PC-9 (cell line): ENCODE data around the gene MATCAP1. TPM values are rescaled to one million over a fixed set of nuclear protein-coding genes. Genes with fewer than 3 reads are reported as not detected.

Experiments used
- BruUV-seq: library from RNA; stranded (reverse); fragments of 400-500 nt; replicated peaks from 2 replicates; lab custom pipeline; 2021; lab: Mats Ljungman, UMichigan
- CTCF ChIA-PET: fragments of 300-600 bp; sonication (Branson Sonifier 250); formaldehyde crosslinking; loops from one replicate; lab custom pipeline; 2022; ENCODE audit warnings: antibody characterized with exemption; lab: Charles Lee
- POLR2A ChIA-PET: fragments of 300-600 bp; sonication (Branson Sonifier 250); formaldehyde crosslinking; loops from one replicate; lab custom pipeline; 2022; ENCODE audit warnings: antibody characterized with exemption; ENCODE audit not compliant: unreplicated experiment; lab: Charles Lee
- DNase-seq, 2 experiments: peaks; one replicate each; pipeline versions ENCODE4 v3.0.0 to v3.0.0-alpha.2; 2015 to 2022; ENCODE audit warnings: mixed read lengths in 1 of 2
- H2AFZ ChIP-seq: fragments of 200-600 bp; sonication (generic); 2 replicates; pipeline ENCODE4 v1.8.1; 2017; ENCODE audit warnings: antibody characterized with exemption
- H3F3A ChIP-seq: fragments of 200-600 bp; sonication (generic); 2 replicates; pipeline ENCODE4 v1.8.1; 2017; ENCODE audit warnings: antibody characterized with exemption, mild to moderate bottlenecking, low read depth; ENCODE audit not compliant: insufficient read depth
- H3K27ac ChIP-seq: fragments of 200-600 bp; sonication (generic); 2 replicates; pipeline ENCODE4 v1.6.1; 2016; ENCODE audit warnings: mixed run types
- H3K27me3 ChIP-seq: fragments of 200-600 bp; sonication (generic); 2 replicates; pipeline ENCODE4 v1.6.1; 2016; ENCODE audit warnings: low read depth, mixed run types; ENCODE audit not compliant: insufficient read depth
- H3K36me3 ChIP-seq: fragments of 200-600 bp; sonication (generic); 2 replicates; pipeline ENCODE4 v1.6.1; 2016; ENCODE audit warnings: low read depth, mixed run types
- H3K4me1 ChIP-seq: fragments of 200-600 bp; sonication (generic); replicated peaks from 2 replicates; pipeline ENCODE4 v1.6.1; 2016; ENCODE audit warnings: mixed run types; ENCODE audit not compliant: insufficient read depth
- H3K4me2 ChIP-seq: fragments of 200-600 bp; sonication (generic); 2 replicates; pipeline ENCODE4 v1.6.1; 2017; ENCODE audit warnings: mixed run types
- H3K4me3 ChIP-seq: fragments of 200-600 bp; sonication (generic); 2 replicates; pipeline ENCODE4 v1.6.1; 2016; ENCODE audit warnings: mixed run types
- H3K79me2 ChIP-seq: fragments of 200-600 bp; sonication (generic); 2 replicates; pipeline ENCODE4 v1.6.1; 2017; ENCODE audit warnings: low read depth, mixed run types
- H3K9me2 ChIP-seq: fragments of 200-600 bp; sonication (generic); 2 replicates; pipeline ENCODE4 v1.8.1; 2017; ENCODE audit warnings: mild to moderate bottlenecking; ENCODE audit not compliant: insufficient read depth
- H3K9me3 ChIP-seq: fragments of 200-600 bp; sonication (generic); 2 replicates; pipeline ENCODE4 v1.8.1; 2016; ENCODE audit warnings: low read depth; ENCODE audit not compliant: insufficient read depth
- H4K20me1 ChIP-seq: fragments of 200-600 bp; sonication (generic); 2 replicates; pipeline ENCODE4 v1.8.1; 2017; ENCODE audit not compliant: insufficient read depth
- CTCF ChIP-seq: fragments of 200-600 bp; sonication (generic); conservative IDR thresholded peaks from 2 replicates; pipeline ENCODE4 v1.6.1; 2017; ENCODE audit warnings: mixed run types, antibody characterized with exemption, mild to moderate bottlenecking, moderate library complexity
- EZH2 ChIP-seq: fragments of 200-600 bp; sonication (generic); IDR thresholded peaks from 2 replicates; pipeline ENCODE4 v1.8.0; 2017; ENCODE audit warnings: antibody characterized with exemption, low read depth
- intact Hi-C: fragments of 100-400 bp; cut with micrococcal nuclease; formaldehyde crosslinking; loops from one replicate; pipeline ENCODE4 v1.10.0; 2022; ENCODE audit not compliant: unreplicated experiment
- total RNA-seq: library from RNA; stranded (reverse); gene quantifications from 2 replicates; pipeline ENCODE4 v1.2.3, GENCODE V29; 2021

Gene MATCAP1
- total RNA-seq, 1 experiment from 2014 or later = 24.6 TPM

GRCh38 chr16:67223992-67224391, 40.2 kb upstream of the MATCAP1 start:
- Histone ChIP-seq H3K4me3 (no peak overlapping the region), H3F3A (peaks cover 13% of the 10 kb centered on the region; the same call in 1 of the 2 replicates), H3K36me3 (no peaks in the 10 kb centered on the region), H3K9me2 (no peaks in the 10 kb centered on the region), H3K4me2 (no peak overlapping the region), H4K20me1 (no peaks in the 10 kb centered on the region), H3K27ac (no peak overlapping the region), H3K79me2 (peaks cover 16% of the 10 kb centered on the region), H2AFZ (no peak overlapping the region), H3K27me3 (no peaks in the 10 kb centered on the region), H3K9me3 (no peaks in the 10 kb centered on the region), H3K4me1 (peaks cover 15% of the 10 kb centered on the region)
- BruUV-seq = no TSS peak
- DNase-seq = no peak
- POLR2A ChIA-PET = interaction anchor here (0.7 kb wide), 1 partner anchor 15 kb away, joined by 3 read pairs; no protein-coding TSS in a partner anchor
- no peak for TF ChIP-seq CTCF
- no peak for TF ChIP-seq EZH2
- CTCF ChIA-PET = no interaction called here
- intact Hi-C loops = no loop called here

GRCh38 chr16:67216612-67217490, 33.1 kb upstream of the MATCAP1 start:
- Histone ChIP-seq H3K27me3 (no peaks in the 10 kb centered on the region), H3K4me2 (no peak overlapping the region), H3K79me2 (no peaks in the 10 kb centered on the region), H2AFZ (no peak overlapping the region), H3K9me3 (no peaks in the 10 kb centered on the region), H3K9me2 (no peaks in the 10 kb centered on the region), H3K4me1 (peaks cover 33% of the 10 kb centered on the region), H3K4me3 (no peak overlapping the region), H3K27ac (no peak overlapping the region), H3F3A (peaks cover 29% of the 10 kb centered on the region), H4K20me1 (no peaks in the 10 kb centered on the region), H3K36me3 (no peaks in the 10 kb centered on the region)
- intact Hi-C loops = no loop called here
- no peak for DNase-seq
- TF ChIP-seq CTCF = no peak
- TF ChIP-seq EZH2 = no peak
- POLR2A ChIA-PET = no interaction called here
- BruUV-seq = no TSS peak
- CTCF ChIA-PET = interaction anchor here (0.6 kb wide), 1 partner anchor 31 kb away, joined by 4 read pairs; the partner anchor contains the start of gene FHOD1

GRCh38 chr16:67215706-67216105, 31.9 kb upstream of the MATCAP1 start:
- Histone ChIP-seq H3K9me2 (no peaks in the 10 kb centered on the region), H2AFZ (no peak overlapping the region), H3F3A (peaks cover 35% of the 10 kb centered on the region), H3K4me3 (no peak overlapping the region), H3K4me1 (peaks cover 34% of the 10 kb centered on the region), H3K9me3 (no peaks in the 10 kb centered on the region), H3K36me3 (no peaks in the 10 kb centered on the region), H3K79me2 (no peaks in the 10 kb centered on the region), H3K27me3 (no peaks in the 10 kb centered on the region), H3K4me2 (no peak overlapping the region), H3K27ac (no peak overlapping the region), H4K20me1 (no peaks in the 10 kb centered on the region)
- DNase-seq = no peak
- POLR2A ChIA-PET = no interaction called here
- intact Hi-C loops = no loop called here
- CTCF ChIA-PET = no interaction called here
- TF ChIP-seq CTCF = no peak
- no peak for TF ChIP-seq EZH2
- BruUV-seq = no TSS peak
